SIG-M5 (cell line): ENCODE measurements around the gene ADCY1.

Experiments used
- DNase-seq: peaks from one replicate; lab custom pipeline; 2025; lab: John Stamatoyannopoulos, UW

Gene ADCY1

DNA sequence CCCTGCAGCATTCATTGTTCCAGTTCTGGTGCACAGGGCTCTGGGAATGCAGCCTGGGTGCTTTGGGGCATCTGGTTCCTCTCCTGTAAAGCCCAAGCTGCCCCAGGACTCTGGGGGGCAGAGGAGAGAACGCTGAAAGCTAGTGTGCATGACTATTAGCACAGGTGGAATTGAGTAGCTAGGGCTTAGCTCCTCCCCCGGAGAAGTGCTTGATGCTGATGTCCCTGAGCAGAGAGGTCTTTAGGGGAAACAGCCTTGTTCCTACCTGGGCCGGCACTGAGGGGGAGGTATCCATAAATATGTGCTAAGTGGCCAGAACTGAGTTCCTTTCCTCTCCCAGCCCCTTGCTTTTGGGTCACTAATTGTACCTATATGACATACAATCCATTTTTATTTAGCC, 3.9 kb downstream of the ADCY1 start:
- DNase-seq, result no peak

DNA sequence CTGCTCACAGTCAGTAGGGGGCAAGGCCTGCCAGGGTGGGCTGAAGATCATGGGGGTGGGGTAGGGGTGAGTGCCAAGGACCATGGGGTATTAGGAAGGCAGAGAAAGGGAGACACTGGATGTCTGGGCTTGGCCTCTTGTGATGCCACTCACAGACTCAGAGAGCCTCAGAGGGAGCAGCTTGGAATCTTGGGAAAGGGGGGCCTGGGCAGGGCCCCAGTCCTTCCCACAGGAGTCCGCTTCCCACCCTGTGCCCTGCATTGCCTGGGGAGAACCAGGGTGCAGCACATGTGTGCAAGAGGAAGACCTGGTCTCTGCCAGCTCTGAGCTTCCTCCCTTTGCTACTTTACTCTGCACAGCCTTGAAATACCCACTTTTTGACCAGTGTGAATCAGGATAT, 4.3 kb downstream of the ADCY1 start:
- no peak for DNase-seq

DNA sequence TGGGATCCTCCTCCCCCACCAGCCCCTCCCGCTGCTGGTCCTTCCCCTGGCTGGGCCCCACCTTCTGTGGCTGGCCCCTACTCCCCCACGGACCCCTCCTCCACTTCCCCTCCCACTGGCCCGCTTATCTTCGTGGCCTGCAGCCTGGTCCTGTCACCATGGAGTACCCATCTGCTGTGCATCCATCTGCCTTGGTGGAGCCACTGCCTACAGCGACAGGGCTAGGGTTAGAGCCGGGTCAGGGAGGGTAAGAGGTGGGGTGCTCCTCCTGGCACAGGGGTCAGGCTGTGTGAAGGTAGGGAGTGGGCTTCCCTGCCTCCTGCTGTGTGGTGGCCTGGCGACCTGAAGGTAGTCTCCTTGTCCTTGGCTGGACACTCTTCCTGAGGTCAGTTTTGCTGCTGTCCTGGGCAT, 5.2 kb downstream of the ADCY1 start:
- no peak for DNase-seq

DNA sequence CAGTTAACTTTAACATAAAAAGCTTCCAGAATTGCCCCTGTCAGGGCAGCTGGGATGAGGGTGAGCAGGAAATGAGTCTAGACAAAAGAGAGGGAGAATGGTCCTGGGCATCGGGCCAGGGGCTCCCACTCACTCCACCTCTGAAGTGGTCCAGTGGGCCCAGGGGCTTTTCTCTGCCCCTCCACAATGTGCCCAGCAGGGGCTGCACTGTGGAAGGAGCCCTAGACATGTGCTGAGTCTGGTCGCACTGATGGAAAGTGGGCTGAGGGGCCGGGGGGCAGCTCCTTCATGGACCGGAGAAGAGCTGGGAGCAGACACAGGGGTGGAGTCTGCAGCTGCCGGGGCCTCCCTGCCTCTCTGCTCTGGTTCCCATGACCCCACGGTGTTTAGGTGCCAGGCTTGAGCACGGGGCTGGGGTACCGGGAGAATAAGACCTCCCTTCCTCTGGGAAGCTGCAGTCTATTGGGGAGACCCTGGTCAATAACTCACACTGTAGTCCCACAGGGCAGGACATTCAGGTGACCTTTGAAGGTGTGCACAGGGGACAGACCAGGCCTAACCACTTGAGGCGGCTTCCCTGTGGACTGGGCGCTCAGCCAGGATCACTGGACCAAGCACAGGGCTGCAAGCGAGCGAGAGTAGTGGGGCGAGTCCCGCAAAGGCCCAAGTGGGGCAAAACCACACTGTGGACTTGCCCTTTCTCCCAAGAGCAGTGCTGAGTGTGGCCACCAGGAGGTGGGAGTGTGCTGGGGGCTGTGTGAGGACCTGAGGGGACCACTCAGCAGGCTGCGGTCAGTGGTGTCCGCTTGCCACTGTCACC, 6.1 kb downstream of the ADCY1 start:
- no peak for DNase-seq

DNA sequence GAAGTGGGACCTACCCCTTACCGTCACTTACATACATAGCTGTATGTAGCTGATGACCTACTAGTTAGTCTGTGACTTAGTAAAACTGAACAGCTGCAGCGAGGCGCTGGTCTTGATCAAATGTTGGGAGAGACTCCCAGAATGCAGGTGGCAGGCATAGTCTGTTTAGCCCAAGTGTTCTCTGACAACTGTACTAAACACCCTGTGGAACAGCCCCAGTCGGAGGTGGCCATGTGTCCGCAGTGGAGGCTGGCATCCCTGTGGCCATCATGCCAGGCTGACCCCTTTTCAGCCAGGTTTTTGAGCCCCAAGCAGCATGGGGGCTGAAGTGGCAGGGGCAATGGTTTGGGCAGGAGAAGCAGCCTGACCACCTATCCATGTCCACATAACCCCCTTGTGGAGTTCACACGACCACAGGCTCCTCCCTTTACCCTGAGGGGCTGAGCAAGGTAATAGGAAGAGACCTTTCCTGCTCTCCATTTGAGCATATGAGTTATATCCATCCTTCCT, 7.2 kb downstream of the ADCY1 start:
- no peak for DNase-seq

DNA sequence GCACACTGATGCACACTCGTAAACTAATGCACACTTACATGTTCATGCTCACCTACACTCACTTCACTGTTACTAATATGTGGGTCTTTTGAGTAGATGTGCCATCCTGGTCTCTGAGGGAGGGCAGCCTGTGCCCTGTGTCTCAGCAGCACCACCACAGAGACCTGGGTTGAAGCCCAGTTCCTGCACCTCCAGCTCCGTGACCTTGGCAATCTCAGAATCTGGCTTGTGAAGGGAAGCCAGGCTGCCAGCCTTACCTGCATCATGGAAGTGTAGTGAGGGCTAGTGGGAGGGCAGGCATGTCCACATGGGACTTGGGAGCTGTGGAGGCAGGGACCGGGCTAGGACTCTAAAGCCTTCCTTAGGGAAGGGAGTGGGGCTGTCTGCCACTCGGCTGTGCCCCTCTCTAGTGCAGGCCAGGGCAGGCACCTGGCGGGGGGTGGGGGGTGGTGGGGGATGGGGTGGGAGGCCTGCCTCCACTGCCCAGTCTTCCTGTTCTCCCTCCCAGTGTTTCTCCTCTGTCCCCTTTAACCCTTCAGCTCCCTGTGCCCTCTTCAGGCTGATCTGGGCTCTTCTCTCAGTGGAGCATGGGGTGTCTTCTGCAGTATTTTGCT, 8.1 kb downstream of the ADCY1 start:
- DNase-seq, result no peak

DNA sequence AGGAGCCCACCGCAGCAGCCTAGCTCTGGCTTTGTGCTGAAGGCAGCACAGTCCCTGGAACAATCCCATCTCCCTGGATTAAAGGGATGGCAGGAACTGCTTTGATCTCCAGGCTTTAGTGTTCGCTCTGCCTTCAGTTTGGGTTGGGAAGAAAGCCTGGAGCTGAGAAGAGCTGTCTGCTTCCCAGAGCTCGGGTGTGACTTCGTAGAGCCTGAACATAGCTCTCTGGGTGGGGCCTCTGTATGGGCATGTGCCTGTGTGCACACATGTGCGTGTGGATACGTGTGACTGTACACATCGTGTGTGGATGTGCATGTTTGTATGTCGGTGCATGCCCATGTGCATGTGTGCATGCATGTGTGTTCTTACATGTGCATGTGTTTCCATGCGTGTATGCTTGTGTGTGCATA, 8.7 kb downstream of the ADCY1 start:
- no peak for DNase-seq

DNA sequence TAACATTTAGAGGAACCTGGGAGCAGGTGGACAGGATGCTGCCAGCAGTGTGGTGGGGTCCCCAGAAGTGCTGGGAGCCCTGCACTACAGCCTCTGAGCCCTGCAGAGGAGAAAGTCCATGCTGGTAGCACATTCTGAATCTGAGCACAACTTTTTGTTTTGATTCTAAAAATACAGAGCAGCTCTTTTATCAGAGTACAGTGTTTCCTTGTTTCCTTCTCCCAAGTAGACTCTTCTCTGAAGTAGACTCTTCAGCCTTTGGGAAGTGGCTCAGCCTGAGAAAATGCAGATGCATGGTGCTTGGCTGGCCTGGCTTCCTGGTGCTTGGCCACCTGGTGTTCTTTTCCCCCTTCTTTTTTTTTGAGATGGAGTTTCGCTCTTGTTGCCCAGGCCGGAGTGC, 9.1 kb downstream of the ADCY1 start:
- DNase-seq, result no peak

DNA sequence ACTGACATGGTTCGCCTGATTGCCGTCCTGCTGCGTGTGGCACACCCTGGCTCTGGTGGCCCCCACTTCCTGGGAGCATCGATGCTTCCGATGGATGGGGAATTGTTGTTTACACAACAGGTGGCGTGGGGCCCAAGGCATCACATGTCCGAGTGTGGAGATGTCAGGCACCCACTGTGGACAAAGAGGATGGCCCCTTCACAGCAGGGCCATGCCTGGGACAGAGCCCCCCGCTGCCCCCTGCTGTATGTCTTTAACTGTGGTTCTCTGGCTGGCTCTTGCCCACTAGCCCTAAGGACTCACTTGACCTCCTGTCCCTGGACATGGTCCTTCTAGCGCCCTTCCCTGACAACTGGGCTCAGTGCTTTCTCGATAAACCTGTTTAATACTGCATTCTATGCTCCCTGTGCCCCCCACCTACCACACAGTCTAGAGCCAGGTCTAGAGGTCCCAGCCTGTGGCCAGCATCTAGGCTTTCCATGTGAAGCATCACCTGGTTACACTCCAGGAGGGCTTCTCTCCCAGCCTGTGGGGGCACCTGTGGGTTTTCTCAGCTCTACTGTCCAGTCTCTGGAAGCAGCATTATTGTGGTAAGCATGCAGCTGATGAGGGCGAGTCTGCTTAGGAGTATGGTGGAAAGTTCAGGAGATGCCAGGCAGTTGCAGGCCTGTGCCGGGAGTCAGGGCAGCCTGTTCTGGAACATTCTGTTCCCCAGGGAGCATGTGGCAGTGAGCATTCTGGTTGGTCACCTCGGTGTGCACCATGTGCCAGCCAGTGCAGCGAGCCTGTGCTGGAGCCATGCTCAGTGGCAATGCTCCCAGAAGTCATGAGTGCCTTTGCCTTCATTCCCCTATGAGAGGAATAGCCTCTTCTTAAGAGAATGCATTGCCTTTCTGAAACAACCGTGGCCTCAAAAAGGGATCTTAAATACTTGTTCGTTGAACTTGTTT, 10.4 kb downstream of the ADCY1 start:
- no peak for DNase-seq

DNA sequence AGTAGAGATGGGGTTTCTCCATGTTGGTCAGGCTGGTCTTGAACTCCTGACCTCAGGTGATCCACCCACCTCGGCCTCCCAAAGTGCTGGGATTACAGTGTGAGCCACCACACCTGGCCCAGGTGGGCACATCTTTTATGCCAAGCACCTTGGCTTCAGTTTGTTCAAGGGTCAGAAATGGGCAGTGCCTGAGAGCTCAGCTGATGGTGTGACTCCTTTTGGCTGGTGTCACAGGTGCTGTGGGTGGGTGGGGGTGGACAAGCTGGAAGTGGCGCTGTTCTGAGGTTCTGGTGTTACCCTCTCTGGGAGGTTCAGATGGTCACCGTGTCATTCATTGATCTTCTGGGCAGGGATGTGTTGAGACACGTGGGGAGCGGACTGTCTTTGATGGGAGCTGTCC, 11.5 kb downstream of the ADCY1 start:
- no peak for DNase-seq

DNA sequence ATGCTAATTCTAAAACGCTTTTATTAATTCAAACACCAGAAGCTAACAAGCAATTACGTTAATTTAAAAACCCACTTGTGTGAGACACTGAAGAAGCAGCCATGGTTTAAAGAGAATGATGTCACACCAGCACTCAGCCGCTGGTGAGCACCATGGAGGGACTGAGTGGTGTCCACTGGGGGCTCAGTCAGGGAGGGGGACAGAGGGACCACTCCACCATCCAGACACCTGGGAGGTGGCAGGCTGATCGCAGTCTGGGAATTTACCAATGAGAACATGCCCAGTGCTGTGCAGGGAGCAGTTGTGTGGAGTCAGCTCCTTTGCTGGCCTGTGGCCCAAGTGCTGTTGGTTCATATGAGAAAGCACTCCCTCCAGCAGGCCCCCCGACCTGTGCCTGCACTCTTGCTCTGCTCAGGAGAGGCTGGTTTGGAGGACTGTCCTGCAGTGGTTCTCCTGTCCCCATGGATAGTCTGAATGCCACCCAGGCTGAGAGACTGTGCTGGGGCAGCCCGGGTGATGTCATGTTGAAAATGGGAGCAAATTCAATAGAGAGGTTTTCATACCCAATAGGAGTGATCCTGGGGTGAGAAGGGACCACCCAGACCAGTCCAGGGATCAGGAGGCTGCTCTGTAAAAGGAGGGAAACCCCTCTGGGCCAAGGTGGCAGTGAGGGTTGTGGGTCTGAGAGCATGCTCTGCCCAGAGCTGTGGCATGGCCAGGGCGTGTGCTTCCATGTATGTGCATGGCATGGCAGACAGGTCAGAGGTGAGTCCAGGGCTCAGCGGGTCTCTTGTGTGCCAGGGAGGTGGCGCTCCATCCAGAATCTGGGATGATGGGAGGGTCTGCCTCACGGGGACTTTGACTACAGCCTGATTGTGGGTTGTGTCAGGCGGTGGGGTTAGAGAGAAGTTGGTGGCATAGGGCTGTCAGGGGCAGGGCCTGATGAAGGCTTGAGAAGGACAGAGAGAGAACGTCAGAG, 12.7 kb downstream of the ADCY1 start:
- DNase-seq, result no peak

DNA sequence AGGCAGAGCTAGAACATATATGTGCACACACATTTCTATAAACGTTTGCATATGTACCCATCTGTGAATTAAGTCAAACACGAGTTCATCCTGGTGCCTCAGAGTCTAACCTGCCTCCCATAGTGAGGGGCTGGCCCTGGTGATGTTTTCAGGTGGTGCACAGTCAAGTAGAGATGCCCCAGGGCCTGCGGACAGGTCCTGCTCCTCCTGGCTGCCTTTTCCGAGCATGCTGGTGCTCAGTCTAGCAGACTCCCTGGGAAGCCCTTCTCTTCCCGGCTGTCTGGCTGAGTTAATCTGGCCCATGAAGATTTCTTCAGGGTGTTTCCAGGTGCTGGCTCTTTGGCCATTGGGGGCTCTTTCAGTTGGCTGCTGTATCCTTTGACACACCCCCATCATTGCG, 14.3 kb downstream of the ADCY1 start:
- DNase-seq, result no peak

DNA sequence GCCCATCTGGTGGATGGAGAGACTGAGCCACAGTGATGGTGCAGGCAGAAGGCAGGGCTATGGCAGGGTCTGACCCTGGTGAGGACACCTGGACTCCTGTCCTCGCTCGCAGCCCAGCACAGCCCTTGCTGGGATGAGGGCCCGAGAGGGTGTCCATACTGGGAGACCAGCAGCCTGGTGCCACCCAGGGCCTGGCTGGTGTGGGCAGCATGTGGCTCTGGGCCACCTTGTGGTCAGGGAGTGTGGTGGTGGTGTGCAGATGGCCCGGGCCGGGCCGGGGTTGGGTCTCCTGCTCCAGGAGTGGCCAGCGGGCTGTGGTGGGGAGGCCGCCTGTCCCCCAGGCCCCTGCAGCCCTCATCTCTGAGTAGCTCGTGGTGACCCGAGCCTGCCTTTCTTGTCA, 14.9 kb downstream of the ADCY1 start:
- DNase-seq, result no peak

DNA sequence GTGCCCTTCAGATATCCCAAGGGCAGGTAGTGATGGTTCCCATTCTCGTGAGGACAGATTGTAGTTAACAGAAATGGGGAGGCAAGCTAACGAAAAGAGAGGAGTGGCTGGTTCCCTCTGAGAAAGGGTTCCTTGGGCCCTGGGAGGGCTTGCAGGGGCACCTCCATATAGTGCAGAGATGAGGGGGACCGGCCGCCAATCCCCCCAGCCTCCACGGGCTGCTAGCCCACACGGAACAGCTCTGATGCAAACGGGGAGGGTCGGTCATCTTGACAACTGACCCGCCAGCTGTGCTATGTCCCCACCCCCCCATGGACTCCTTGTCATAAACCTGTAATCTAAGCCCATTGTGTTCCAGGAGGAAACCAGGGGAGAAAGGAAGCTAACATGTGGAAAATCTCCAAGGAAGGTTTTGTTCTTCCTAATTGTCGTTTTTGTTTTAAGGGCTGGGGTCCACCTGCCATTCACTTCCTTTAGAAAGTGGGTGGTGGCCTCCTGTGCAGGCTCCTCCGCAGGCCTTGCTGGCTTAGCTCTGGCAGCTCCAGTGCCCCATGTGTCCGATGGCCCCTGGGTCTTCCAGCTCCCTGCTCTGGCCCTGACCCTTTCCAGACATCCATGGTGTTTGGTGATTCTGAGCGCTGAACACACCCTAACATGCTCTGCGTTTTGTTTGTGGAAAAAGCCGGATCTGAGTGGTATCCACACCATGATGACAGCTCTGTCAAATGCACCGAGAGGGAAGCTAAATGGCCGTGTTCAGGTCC, 15.9 kb downstream of the ADCY1 start:
- no peak for DNase-seq

DNA sequence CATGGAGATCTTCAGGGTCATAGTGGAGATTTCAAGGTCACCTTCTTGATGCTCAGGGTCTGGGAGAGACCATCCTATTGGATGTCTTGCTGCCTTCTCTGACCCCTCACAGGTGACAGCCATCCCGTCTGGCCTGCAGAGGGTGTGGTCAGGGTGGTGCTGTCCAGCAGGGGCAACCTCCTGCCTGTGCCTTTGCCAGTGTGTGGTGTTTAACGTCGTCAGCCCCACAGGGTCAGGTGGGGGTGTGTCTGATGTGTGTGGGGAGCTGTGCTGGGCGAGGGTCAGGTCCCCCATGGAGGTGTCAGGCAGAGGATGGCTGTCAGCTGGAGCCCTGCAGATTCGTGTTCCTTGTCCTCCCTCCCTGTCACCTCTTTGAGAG, 16.5 kb downstream of the ADCY1 start:
- DNase-seq, result no peak

DNA sequence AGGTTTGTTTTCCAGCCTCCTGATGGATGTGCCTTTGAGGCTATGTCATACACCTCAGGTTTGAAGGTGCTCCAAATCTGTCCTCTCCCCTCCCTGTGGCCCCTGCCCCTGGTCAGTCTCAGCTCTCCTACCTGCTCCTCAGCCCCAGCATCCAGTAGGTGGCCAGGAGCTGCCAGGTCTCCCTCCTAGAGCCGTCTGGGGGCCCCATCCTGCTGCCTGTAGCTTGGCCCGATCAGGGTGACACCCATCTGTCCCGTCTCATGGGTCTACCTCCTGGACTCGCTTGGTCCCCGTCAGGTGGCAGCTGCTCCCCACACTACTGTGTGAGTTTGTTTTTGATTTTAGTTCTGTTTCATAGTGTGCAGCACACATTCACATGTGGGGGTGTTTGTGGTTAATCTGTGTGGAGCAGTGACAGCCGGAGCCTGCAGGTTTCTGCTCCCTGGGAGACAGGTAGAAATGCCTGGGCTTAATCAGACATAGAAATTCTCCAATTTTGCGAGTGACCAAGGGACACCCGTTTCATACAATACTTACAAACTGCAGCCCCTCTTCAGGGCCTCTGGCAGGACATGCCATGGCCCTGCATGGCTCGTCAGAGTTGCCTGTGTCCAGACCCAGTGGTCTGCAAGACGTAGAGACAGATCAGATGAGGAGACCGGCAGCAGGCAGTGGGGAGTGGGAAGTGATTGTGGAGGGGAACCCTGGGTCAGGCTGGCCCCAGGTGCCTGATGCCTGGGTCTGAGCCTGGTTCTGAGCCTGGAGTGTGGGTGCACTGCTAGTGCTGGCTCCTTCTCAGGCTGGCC, 17.1 kb downstream of the ADCY1 start:
- DNase-seq, result no peak

DNA sequence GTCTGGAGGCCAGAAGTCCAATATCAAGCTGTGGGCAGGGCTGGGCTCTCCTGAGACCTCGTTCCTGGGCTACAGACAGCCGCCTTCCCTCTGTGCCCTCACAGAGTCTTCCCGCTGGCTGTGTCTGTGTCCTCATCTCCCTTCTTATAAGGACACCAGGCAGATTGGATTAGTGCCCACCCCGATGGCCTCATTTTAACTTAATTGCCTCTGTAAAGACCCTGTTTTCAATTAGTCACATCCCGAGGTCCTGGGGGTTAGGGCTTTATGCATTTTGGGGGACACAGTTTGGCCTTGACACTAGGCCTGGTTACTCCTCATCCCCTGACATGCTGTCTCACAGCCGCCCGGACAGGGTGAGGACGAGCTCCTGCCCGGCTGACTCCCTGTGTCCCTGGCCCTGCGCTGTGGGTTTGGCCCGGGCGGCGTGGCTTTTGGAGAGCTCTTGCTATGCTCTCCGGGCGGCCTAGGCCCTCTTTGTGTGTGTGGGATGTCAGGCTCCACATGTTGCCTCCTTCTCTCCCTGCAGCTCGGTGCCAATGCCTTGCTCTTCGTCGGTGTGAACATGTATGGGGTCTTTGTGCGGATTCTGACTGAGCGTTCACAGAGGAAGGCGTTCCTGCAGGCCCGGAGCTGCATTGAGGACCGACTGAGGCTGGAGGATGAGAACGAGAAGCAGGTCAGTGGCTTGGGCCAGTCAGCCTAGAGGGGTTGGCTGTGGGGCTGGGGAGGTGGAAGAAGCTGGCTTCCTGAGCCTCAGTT, 18.2 kb downstream of the ADCY1 start:
- no peak for DNase-seq

DNA sequence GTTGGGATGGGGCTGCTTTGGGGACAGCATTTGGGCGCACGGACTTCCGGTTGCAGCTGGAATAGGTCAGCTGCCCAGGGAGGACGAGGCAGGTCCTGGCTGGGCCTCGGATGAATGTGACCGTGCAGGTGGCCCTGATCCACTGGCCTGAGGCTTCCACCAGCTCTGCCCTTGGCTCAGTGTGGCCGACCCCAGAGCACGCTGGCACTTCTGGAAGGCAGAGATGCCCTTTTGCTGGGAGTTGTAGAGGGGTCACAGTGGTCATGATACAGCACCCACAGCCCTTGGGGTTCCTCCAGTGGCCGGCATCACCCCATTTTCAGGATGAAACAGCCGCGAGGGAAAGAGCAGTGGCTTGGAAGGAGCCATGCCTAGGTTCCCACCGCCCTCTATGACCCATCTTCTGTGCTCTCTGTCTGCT, 19.0 kb downstream of the ADCY1 start:
- DNase-seq, result no peak

DNA sequence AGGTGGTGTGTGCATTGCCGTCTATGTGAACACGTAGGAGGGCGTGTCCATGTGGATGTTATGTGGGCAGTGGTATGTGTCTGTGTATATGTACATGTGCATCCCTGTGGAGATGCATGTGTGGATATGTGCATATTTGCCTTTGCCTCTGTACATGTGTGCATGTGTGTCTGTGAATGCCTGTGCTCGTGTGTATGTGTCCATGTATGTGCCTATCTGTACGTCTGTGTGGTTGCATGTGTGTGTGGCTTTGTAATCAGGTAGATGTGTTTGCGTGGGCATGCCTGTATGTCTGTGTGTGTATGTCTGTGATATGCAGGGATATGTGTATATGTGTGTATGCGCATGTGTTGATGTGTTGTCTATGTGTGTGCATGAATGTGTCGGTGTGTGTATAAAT, 19.7 kb downstream of the ADCY1 start:
- no peak for DNase-seq
